Neuron (in vitro differentiated cells): ENCODE results near the gene CRTAC1.

Experiments
- H2AFZ ChIP-seq: one replicate; pipeline ENCODE4 v1.6.1; 2013; ENCODE audit warnings: low read depth, mild to moderate bottlenecking, inconsistent platforms, low read length, moderate library complexity
- H3K27me3 ChIP-seq: one replicate; pipeline ENCODE4 v1.6.1; 2013; ENCODE audit warnings: low read length; ENCODE audit not compliant: insufficient read depth
- H3K36me3 ChIP-seq: one replicate; pipeline ENCODE4 v1.6.1; 2013; ENCODE audit warnings: low read length; ENCODE audit not compliant: insufficient read depth
- H3K4me1 ChIP-seq: one replicate; pipeline ENCODE4 v1.6.1; 2013; ENCODE audit warnings: low read length; ENCODE audit not compliant: insufficient read depth
- H3K4me3 ChIP-seq: 2 replicates; pipeline ENCODE4 v1.5.1; 2013; ENCODE audit warnings: mild to moderate bottlenecking, low read length, moderate library complexity
- H3K9me3 ChIP-seq: one replicate; pipeline ENCODE4 v1.6.1; 2013; ENCODE audit warnings: low read length

Gene CRTAC1

GRCh38 chr10:97905276-97905675 lies 125.1 kb downstream of the CRTAC1 start:
- Histone ChIP-seq H3K36me3 (no peaks in the 10 kb centered on the region), H3K4me1 (no peaks in the 10 kb centered on the region), H3K27me3 (peaks cover 49% of the 10 kb centered on the region), H3K9me3 (no peaks in the 10 kb centered on the region), H2AFZ (no peak overlapping the region), H3K4me3 (no peak overlapping the region)

DNA sequence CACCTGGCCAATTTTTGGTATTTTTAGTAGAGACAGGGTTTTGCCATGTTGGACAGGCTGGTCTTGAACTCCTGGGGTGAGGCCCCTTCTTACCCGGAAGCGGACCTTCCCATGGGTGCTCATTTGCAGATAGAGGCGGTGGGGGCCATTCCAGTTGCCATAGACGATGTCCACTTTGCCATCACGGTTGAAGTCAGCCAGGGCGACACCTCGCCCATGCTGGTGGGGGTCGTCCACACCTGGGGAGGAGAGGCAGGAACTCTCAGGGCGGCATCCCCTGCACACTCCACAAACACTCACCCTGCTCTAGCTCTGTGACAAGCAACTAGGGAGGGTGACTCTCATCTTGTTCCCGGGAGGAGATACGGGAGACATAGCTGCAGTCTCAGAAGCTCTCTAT lies 125.8 kb downstream of the CRTAC1 start:
- Histone ChIP-seq H3K4me1 (no peaks in the 10 kb centered on the region), H3K4me3 (no peak overlapping the region), H2AFZ (no peak overlapping the region), H3K27me3 (peaks cover 46% of the 10 kb centered on the region), H3K36me3 (no peaks in the 10 kb centered on the region), H3K9me3 (no peaks in the 10 kb centered on the region)

GRCh38 chr10:97904018-97904381 lies 126.4 kb downstream of the CRTAC1 start:
- H3K4me1 ChIP-seq: no peaks in the 10 kb centered on the region
- no peak overlapping the region for H3K4me3 ChIP-seq
- peaks cover 42% of the 10 kb centered on the region for H3K27me3 ChIP-seq
- H3K36me3 ChIP-seq: no peaks in the 10 kb centered on the region
- no peak overlapping the region for H2AFZ ChIP-seq
- no peaks in the 10 kb centered on the region for H3K9me3 ChIP-seq

DNA sequence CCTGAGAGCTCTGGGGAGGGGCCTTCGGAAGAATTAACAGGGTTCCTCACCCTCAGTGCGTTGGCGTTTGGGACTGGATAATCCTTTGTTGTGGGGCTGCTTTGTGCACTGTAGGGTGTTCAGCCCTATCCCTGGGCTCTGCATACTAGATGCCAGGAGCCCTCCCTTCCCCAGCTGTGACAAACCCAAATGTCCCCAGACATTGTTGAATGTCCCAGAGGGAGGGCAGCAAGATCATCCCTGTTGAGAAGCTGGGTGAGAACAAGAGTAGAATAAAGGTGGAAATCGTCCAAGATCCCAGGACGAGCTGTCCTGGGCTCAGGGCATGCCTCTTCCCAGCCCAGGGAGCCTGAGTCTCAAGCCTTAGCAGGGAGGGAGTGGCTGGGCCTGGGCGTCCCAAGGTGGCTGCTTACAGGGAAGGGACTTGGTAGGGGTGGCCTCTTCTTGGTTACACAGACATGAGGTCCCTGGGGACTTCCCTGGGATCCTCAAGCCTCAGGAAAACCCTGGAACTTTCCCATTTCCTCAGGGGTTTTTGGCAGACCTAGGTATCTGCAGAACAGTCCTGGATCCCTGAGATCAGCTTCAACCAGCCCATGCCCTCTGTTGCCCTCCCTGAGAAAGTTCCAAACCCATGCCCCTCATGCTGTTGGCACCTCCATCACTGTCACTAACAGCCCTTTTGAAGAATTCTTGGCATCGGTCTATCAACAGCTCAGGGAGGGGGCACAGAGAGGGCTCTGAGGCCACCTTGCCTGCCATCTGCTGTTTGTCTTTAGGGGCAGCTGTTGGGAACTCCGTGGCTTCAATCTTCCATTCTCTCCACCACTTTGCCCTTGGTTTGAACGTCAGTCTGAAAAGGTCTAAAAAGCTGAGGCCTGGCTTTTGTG lies 127.0 kb downstream of the CRTAC1 start:
- no peaks in the 10 kb centered on the region for H3K9me3 ChIP-seq
- H3K4me1 ChIP-seq: no peaks in the 10 kb centered on the region
- H2AFZ ChIP-seq: no peak overlapping the region
- H3K27me3 ChIP-seq: peaks cover 39% of the 10 kb centered on the region
- H3K4me3 ChIP-seq: no peak overlapping the region
- no peaks in the 10 kb centered on the region for H3K36me3 ChIP-seq

DNA sequence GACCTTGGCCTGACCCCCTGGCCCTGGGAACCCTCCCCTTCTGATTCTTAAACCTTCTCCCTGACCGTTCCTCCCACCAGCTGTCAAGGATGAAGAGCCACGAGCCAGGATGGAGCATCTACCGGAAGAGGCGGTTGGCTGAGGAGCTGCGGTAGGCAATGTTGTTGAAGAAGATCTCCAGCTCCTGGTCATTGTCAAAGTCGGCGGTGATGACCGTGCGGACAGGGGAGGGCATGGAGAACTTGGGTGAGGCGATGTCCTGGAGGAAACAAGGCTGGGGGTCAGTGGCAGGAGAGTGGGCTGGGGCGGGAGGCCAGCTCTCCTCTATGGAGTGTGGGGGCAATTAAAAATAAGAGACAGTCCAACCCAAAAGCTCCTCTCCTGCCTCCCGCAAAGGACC lies 129.0 kb downstream of the CRTAC1 start:
- H3K4me3 ChIP-seq: no peak overlapping the region
- H3K27me3 ChIP-seq: peaks cover 30% of the 10 kb centered on the region
- H3K9me3 ChIP-seq: no peaks in the 10 kb centered on the region
- no peaks in the 10 kb centered on the region for H3K4me1 ChIP-seq
- no peaks in the 10 kb centered on the region for H3K36me3 ChIP-seq
- H2AFZ ChIP-seq: no peak overlapping the region

DNA sequence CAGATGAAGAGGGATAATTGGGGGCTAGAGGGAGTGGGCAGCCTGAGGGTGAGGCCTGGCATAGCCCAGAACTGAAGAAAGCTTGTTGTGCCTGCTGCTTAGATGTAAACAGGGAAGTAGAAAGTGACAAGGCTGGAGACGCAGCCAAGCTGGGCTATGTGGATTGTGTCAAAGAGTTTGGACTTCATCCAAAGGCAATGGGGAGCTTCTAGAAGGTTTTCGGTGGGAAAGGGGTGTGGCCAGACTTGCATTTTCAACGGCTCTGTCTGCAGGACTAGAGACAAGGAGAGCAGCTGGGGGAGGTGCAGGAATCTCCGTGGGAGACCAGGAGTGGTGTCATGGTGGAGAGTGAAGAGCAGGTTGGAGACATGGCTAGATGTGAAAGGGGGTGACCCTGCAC lies 132.0 kb downstream of the CRTAC1 start:
- H2AFZ ChIP-seq: no peak overlapping the region
- H3K36me3 ChIP-seq: no peaks in the 10 kb centered on the region
- H3K4me1 ChIP-seq: no peaks in the 10 kb centered on the region
- no peaks in the 10 kb centered on the region for H3K9me3 ChIP-seq
- H3K27me3 ChIP-seq: peaks cover 28% of the 10 kb centered on the region
- no peak overlapping the region for H3K4me3 ChIP-seq

DNA sequence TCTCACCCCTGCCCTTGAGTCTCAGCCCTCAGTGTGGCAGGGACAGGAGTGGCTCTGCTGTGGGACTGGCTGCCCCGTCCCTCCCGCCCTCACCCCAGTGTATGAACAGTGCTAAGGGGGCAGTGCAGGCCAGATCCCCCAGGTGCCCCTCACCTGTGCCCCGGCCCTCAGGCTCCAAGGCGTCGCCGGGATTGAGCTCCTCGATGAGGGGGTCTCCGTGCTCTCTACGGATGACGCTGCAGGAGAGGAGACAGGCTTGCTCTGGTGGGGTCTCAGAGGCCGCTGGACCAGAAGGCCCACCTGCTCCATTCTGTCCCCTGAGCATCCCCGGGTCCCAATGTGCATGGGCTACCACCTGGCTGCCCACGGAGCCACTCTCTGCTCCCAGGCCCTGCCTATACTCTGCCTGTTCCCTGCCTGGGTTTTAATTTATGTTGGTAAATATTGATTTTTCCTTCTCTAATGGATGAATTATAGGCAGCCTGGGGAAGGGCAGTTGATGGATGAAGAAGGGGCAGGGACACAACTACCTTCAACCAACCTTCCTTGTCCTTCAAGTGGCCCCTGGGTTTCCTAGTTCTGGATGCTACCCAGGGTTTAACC lies 133.6 kb downstream of the CRTAC1 start:
- no peak overlapping the region for H2AFZ ChIP-seq
- H3K4me1 ChIP-seq: no peaks in the 10 kb centered on the region
- no peak overlapping the region for H3K4me3 ChIP-seq
- H3K27me3 ChIP-seq: peaks cover 27% of the 10 kb centered on the region
- H3K36me3 ChIP-seq: no peaks in the 10 kb centered on the region
- H3K9me3 ChIP-seq: no peaks in the 10 kb centered on the region

DNA sequence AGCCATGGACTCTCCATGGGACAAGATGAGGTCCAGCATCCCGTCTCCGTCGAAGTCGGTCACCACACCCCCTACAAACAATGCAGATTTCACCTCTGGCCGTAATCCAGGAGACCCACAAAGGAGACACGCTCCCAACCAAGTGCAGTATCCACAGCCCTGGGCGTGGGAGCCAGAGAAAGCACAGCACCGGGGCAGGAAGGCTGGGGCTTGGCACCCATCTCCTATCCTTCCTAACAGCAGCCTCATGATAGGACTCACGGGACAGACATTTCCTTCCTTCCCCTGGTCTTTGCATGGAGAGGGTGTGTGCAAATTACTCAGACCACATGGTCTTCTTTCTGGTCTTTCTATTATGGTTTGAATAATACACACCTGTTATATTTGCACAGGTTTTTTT lies 134.5 kb downstream of the CRTAC1 start:
- Histone ChIP-seq H3K36me3 (no peaks in the 10 kb centered on the region), H3K27me3 (peaks cover 21% of the 10 kb centered on the region), H3K9me3 (no peaks in the 10 kb centered on the region), H3K4me1 (no peaks in the 10 kb centered on the region), H3K4me3 (no peak overlapping the region), H2AFZ (no peak overlapping the region)

GRCh38 chr10:97895084-97895483 lies 135.3 kb downstream of the CRTAC1 start:
- Histone ChIP-seq H3K9me3 (no peaks in the 10 kb centered on the region), H3K4me3 (no peak overlapping the region), H3K27me3 (peaks cover 21% of the 10 kb centered on the region), H2AFZ (no peak overlapping the region), H3K36me3 (no peaks in the 10 kb centered on the region), H3K4me1 (no peaks in the 10 kb centered on the region)

DNA sequence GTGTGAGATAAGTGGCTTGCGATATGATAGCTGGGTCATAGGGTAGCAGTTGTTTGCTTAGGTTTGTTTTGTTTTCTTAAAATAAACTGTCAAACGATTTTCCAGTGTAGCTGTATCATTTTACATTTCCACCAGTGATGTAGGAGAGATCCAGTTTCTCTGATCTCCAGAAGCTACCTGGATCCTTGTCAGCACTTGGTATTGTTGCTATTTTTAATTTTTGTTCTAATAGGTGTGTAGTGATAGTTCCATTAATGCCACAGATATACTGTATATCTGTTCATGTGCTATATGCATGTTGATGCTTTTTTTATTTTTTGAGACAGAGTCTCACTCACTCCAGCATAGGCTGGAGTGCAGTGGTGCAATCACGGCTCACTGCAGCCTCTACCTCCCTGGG lies 136.3 kb downstream of the CRTAC1 start:
- Histone ChIP-seq H3K27me3 (peaks cover 21% of the 10 kb centered on the region), H3K36me3 (no peaks in the 10 kb centered on the region), H3K4me1 (no peaks in the 10 kb centered on the region), H2AFZ (no peak overlapping the region), H3K9me3 (no peaks in the 10 kb centered on the region), H3K4me3 (no peak overlapping the region)

DNA sequence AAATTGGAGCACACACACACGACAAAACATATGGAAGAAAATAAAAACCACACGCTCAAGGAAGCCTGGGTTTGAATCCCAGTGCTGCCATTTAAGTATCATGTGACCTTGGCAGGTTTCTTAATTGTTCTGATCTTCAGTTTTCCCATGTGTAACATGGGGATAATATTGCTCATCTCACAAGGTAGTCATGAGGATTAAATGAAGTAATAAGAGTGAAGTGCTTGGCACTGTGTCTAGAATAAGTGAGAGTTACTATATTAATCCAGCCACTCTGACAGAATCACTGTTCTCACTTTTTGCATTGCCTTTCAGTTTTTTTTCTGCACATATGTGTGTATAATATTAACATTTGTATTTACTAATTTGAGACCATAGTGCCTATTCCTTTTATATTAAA lies 137.5 kb downstream of the CRTAC1 start:
- Histone ChIP-seq H2AFZ (no peak overlapping the region), H3K27me3 (peaks cover 17% of the 10 kb centered on the region), H3K36me3 (no peaks in the 10 kb centered on the region), H3K9me3 (no peaks in the 10 kb centered on the region), H3K4me1 (no peaks in the 10 kb centered on the region), H3K4me3 (no peak overlapping the region)

- Histone ChIP-seq H3K36me3 (no peaks in the 10 kb centered on the region), H3K4me3 (no peak overlapping the region), H2AFZ (no peak overlapping the region), H3K27me3 (peaks cover 19% of the 10 kb centered on the region), H3K4me1 (no peaks in the 10 kb centered on the region), H3K9me3 (no peaks in the 10 kb centered on the region)
Observed at GRCh38 chr10:97892506-97892905, 137.9 kb downstream of the CRTAC1 start.

GRCh38 chr10:97891497-97892167 lies 138.8 kb downstream of the CRTAC1 start:
- Histone ChIP-seq H3K9me3 (no peaks in the 10 kb centered on the region), H3K27me3 (peaks cover 19% of the 10 kb centered on the region), H3K4me1 (no peaks in the 10 kb centered on the region), H3K4me3 (no peak overlapping the region), H3K36me3 (no peaks in the 10 kb centered on the region), H2AFZ (no peak overlapping the region)
